Amygdala (tissue), 56 donors: ENCODE results near the gene PCNX3.
"Not testable (repeated sequence)": the region's sequence is repeated elsewhere in the genome, so short reads cannot be mapped to it uniquely, and the experiment has no call there.

ENCODE experiments used
- DNase-seq, 56 donors: peaks; one replicate each; lab custom pipeline; 2025; lab: John Stamatoyannopoulos, UW

The PCNX3 gene

GRCh38 chr11:65672180-65672860 is 56.7 kb downstream of the PCNX3 start:
- no peak for DNase-seq

GRCh38 chr11:65672982-65673381 is 57.4 kb downstream of the PCNX3 start:
- DNase-seq = no peak

DNA sequence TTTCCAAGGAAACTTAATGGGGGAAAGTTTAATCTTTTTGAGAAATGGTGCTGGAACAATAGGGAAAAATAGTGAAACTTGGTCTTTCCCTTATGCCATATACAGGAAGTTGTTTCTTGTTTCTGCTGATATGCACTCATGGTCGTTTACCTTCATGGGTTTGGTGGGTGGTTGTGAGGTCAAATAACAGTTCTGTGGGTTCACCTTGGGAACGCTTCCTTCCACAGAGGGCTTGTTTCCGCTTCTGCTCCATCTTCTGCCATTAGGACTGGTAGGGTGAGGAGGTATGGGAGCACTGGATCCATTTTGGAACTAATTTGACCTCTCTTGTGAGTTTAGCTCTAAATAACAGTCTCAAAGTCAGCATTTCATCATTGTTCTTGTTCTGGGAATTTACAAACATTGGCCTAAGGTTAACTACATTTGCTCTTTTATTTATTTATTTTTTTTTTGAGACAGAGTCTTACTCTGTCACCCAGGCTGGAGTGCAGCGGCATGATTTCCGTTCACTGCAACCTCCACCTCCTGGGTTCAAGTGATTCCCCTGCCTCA is 64.7 kb downstream of the PCNX3 start:
- no peak for DNase-seq

- DNase-seq = not testable (repeated sequence)
Measured at GRCh38 chr11:65683480-65683879, 67.9 kb downstream of the PCNX3 start.

- DNase-seq = no peak
Measured at GRCh38 chr11:65685981-65686380, 70.4 kb downstream of the PCNX3 start.
